GM12875 (cell line): ENCODE data around the gene SPP1.
"Not testable (repeated sequence)": the region's sequence is repeated elsewhere in the genome, so short reads cannot be mapped to it uniquely, and the experiment has no call there.

Source experiments
- H3K4me3 ChIP-seq: one replicate; pipeline ENCODE4 v1.5.1; 2011; ENCODE audit warnings: low read depth, low read length, control low read depth
- CTCF ChIP-seq: IDR thresholded peaks from 2 replicates; pipeline ENCODE4 v1.5.1; 2011; ENCODE audit warnings: low read depth, mild to moderate bottlenecking, control low read depth, inconsistent platforms, low read length, moderate library complexity, borderline replicate concordance; ENCODE audit not compliant: insufficient read depth

Gene SPP1

GRCh38 chr4:87986508-87986907, 11.0 kb downstream of the SPP1 start:
- no peak for TF ChIP-seq CTCF
- H3K4me3 ChIP-seq: no peak overlapping the region

GRCh38 chr4:87989765-87990164, 14.3 kb downstream of the SPP1 start:
- no peak for TF ChIP-seq CTCF
- no peak overlapping the region for H3K4me3 ChIP-seq

GRCh38 chr4:87995435-87995834, 19.9 kb downstream of the SPP1 start:
- no peak for TF ChIP-seq CTCF
- no peak overlapping the region for H3K4me3 ChIP-seq

GRCh38 chr4:87999191-87999691, 23.7 kb downstream of the SPP1 start:
- not testable (repeated sequence) for H3K4me3 ChIP-seq

- no peak overlapping the region for H3K4me3 ChIP-seq
- no peak for TF ChIP-seq CTCF
Measured at GRCh38 chr4:88001871-88002270, 26.4 kb downstream of the SPP1 start.

- TF ChIP-seq CTCF: no peak
- H3K4me3 ChIP-seq: no peak overlapping the region
Measured at GRCh38 chr4:88002786-88003185, 27.3 kb downstream of the SPP1 start.

GRCh38 chr4:88003261-88003660, 27.7 kb downstream of the SPP1 start:
- H3K4me3 ChIP-seq: no peak overlapping the region
- no peak for TF ChIP-seq CTCF

- H3K4me3 ChIP-seq: no peak overlapping the region
- no peak for TF ChIP-seq CTCF
Measured at GRCh38 chr4:88005076-88005475, 29.6 kb downstream of the SPP1 start.
